ENCODE measurements around the gene MRPL2. TPM values are rescaled to one million over a fixed set of nuclear protein-coding genes. Genes with fewer than 3 reads are reported as not detected.

MRPL2 gene
- polyA plus RNA-seq, 3 donors, result 23.9 to 26.9 (median 26.3) TPM

GRCh38 chr6:43076464-43077332 lies 17.5 kb upstream of the MRPL2 start:
- Histone ChIP-seq H3K36me3 (replicated peaks in 1 of 2; ENCODE audit: control insufficient read depth in 1 of 2, insufficient read depth in 2 of 2, low read length in 2 of 2) (no peaks in the 10 kb centered on the region), H3K4me3 (replicated peaks in 1 of 3; ENCODE audit: low read depth in 2 of 3, low read length in 3 of 3) (peak overlapping the region; percentile 11 to 77 (median 29)), H2AFZ (ENCODE audit: insufficient read depth, low read depth, low read length, poor library complexity, severe bottlenecking) (peak overlapping the region; percentile 79), H3K27me3 (ENCODE audit: control insufficient read depth in 2 of 2, insufficient read depth in 2 of 2, low read length in 2 of 2) (peaks cover 2 to 18% of the 10 kb centered on the region in 2 donors), H3K27ac (ENCODE audit: low read depth in 1 of 2, low read length in 2 of 2) (no peak overlapping the region), H4K20me1 (ENCODE audit: insufficient read depth, low read length) (no peaks in the 10 kb centered on the region), H3K9ac (ENCODE audit: insufficient read depth, low read length, poor library complexity, severe bottlenecking) (peak overlapping the region; percentile 47), H3K79me2 (ENCODE audit: insufficient read depth, low read length) (no peaks in the 10 kb centered on the region), H3K9me3 (replicated peaks in 1 of 2; ENCODE audit: control insufficient read depth in 1 of 2, insufficient read depth in 1 of 2, low read length in 2 of 2) (no peaks in the 10 kb centered on the region), H3K4me1 (ENCODE audit: control insufficient read depth in 1 of 2, insufficient read depth in 2 of 2, low read length in 2 of 2) (peaks cover 13 to 17% of the 10 kb centered on the region in 2 donors), H3K4me2 (replicated peaks; ENCODE audit: extremely low read depth, low read length, poor library complexity, severe bottlenecking) (peak overlapping the region; percentile 92)
- Mint-ChIP-seq H3K9me3 (peaks cover 0 to 3% (median 0%) of the 10 kb centered on the region in 7 donors), H3K4me3 (peak overlapping the region; percentile 72 to 91), H3K27ac (no peak overlapping the region), H3K27me3 (ENCODE audit: low read depth in 3 of 3) (peaks cover 24 to 32% (median 32%) of the 10 kb centered on the region in 3 donors), H3K36me3 (peaks cover 10 to 13% of the 10 kb centered on the region in 2 donors), H3K4me1 (peaks cover 15% of the 10 kb centered on the region)
- TF ChIP-seq CTCF (IDR thresholded peaks at IDR 0.05), result no peak
- DNase-seq, result no peak
- intact Hi-C loops (cut with micrococcal nuclease), result no loop called here
- under 1% methylated on average over 63 of the region's 72 CpGs for WGBS (ENCODE audit: insufficient coverage)

GRCh38 chr6:43075670-43076463 lies 16.6 kb upstream of the MRPL2 start, which contains the start of gene PTK7:
PTK7 (plus strand) TSS chr6:43076314; CDS start chr6:43076489, 175 bp downstream.
- no peaks in the 10 kb centered on the region for H3K79me2 ChIP-seq (ENCODE audit: insufficient read depth, low read length)
- H3K27me3 ChIP-seq (ENCODE audit: control insufficient read depth in 2 of 2, insufficient read depth in 2 of 2, low read length in 2 of 2), result peaks cover 2 to 18% of the 10 kb centered on the region in 2 donors
- H3K27ac Mint-ChIP-seq, result peak within 1 kb of the TSS in 1 of 7 donors; percentile 57
- peak within 1 kb of the TSS; percentile 92 for H3K4me2 ChIP-seq (replicated peaks; ENCODE audit: extremely low read depth, low read length, poor library complexity, severe bottlenecking)
- peaks cover 0 to 3% (median 0%) of the 10 kb centered on the region in 7 donors for H3K9me3 Mint-ChIP-seq
- peaks cover 24 to 32% (median 30%) of the 10 kb centered on the region in 3 donors for H3K27me3 Mint-ChIP-seq (ENCODE audit: low read depth in 3 of 3)
- H3K4me3 Mint-ChIP-seq, result peak within 1 kb of the TSS; percentile 72 to 91
- H2AFZ ChIP-seq (ENCODE audit: insufficient read depth, low read depth, low read length, poor library complexity, severe bottlenecking), result peak within 1 kb of the TSS; percentile 79
- H3K36me3 ChIP-seq (replicated peaks in 1 of 2; ENCODE audit: control insufficient read depth in 1 of 2, insufficient read depth in 2 of 2, low read length in 2 of 2), result no peaks in the 10 kb centered on the region
- peaks cover 13 to 17% of the 10 kb centered on the region in 2 donors for H3K4me1 ChIP-seq (ENCODE audit: control insufficient read depth in 1 of 2, insufficient read depth in 2 of 2, low read length in 2 of 2)
- peaks cover 15% of the 10 kb centered on the region for H3K4me1 Mint-ChIP-seq
- 4% methylated on average over 54 of the region's 60 CpGs for WGBS (ENCODE audit: insufficient coverage)
- H3K27ac ChIP-seq (ENCODE audit: low read depth in 1 of 2, low read length in 2 of 2), result no peak within 1 kb of the TSS
- no peak for DNase-seq
- peak within 1 kb of the TSS; percentile 47 for H3K9ac ChIP-seq (ENCODE audit: insufficient read depth, low read length, poor library complexity, severe bottlenecking)
- intact Hi-C loops (cut with micrococcal nuclease), result no loop called here
- TF ChIP-seq CTCF (IDR thresholded peaks at IDR 0.05), result no peak
- H3K9me3 ChIP-seq (replicated peaks in 1 of 2; ENCODE audit: control insufficient read depth in 1 of 2, insufficient read depth in 1 of 2, low read length in 2 of 2), result no peaks in the 10 kb centered on the region
- peak within 1 kb of the TSS; percentile 11 to 77 (median 29) for H3K4me3 ChIP-seq (replicated peaks in 1 of 3; ENCODE audit: low read depth in 2 of 3, low read length in 3 of 3)
- no peaks in the 10 kb centered on the region for H4K20me1 ChIP-seq (ENCODE audit: insufficient read depth, low read length)
- peaks cover 10 to 15% of the 10 kb centered on the region in 2 donors for H3K36me3 Mint-ChIP-seq

Data from CD14-positive monocyte (primary cell).